GM12891 (cell line): ENCODE results near the gene RPA1.

ENCODE experiments used
- POLR2A ChIP-seq: IDR thresholded peaks from 2 replicates; pipeline ENCODE4 v1.6.1; 2011; ENCODE audit warnings: low read depth, low read length, control low read depth
- SPI1 ChIP-seq: IDR thresholded peaks from 2 replicates; pipeline ENCODE4 v1.6.1; 2011; ENCODE audit warnings: low read depth, low read length, control low read depth
- TAF1 ChIP-seq: IDR thresholded peaks from 2 replicates; pipeline ENCODE4 v1.6.1; 2011; ENCODE audit warnings: low read depth, low read length, control low read depth

DNA sequence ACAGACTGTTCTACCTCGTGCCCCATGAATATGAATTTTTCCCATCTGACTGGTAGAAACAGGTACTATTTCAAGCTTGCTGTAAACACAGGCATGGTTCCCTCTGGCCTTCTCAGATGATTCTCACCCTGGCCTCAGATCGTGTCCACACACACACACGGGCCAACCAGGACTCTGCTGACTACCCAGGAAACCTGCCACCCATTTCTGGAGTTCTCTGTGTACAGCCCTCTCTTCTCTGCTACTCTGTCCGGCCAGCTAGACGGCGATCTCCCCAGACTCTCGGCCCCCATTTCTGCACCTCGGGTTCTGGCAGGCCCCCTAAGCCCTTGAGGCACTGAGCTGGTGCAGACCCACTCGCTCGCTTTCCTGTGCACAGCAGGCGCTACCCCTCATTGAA, 31.2 kb downstream of the RPA1 start:
- no peak for TF ChIP-seq TAF1
- TF ChIP-seq POLR2A: no peak
- TF ChIP-seq SPI1: no peak
